HEK293 (cell line): ENCODE measurements around the gene PLEKHA3.

Source experiments
- CTCF ChIA-PET: fragments of 350-600 bp; formaldehyde crosslinking; extraction: SDS; loops from one replicate; lab custom pipeline; 2021; ENCODE audit warnings: antibody characterized with exemption; lab: Yijun Ruan, JAX
- POLR2A ChIA-PET: fragments of 300-600 bp; formaldehyde crosslinking; extraction: SDS; loops from one replicate; lab custom pipeline; 2020; ENCODE audit warnings: antibody characterized with exemption, inconsistent platforms; lab: Yijun Ruan, JAX
- H3K27ac ChIP-seq: fragments of 200-500 bp; sonication (Bioruptor generic); 2 replicates; pipeline ENCODE4 v1.5.1; 2014; ENCODE audit warnings: low read depth, low read length, control low read depth, inconsistent platforms; ENCODE audit errors: extremely low read depth
- H3K36me3 ChIP-seq, 2 experiments: fragments of 200-500 bp in 1 of 2; sonication (Bioruptor generic) in 1 of 2; 1 replicate in 1 of 2; 2 replicates in 1 of 2; pipeline ENCODE4 v1.5.1; 2014 to 2017; ENCODE audit warnings: inconsistent platforms in 2 of 2, low read length in 2 of 2; ENCODE audit not compliant: control insufficient read depth in 2 of 2, insufficient read depth in 1 of 2
- H3K4me1 ChIP-seq: fragments of 200-500 bp; sonication (Bioruptor generic); 2 replicates; pipeline ENCODE4 v1.5.1; 2014; ENCODE audit warnings: mild to moderate bottlenecking, low read length, inconsistent platforms; ENCODE audit not compliant: control insufficient read depth, insufficient read depth
- H3K4me3 ChIP-seq: 2 replicates; pipeline ENCODE4 v1.5.1; 2011; ENCODE audit warnings: low read depth, mild to moderate bottlenecking, control low read depth, low read length, moderate library complexity
- H3K9me3 ChIP-seq: fragments of 200-500 bp; sonication (Bioruptor generic); 2 replicates; pipeline ENCODE4 v1.5.1; 2014; ENCODE audit warnings: low read depth, low read length, inconsistent platforms; ENCODE audit not compliant: control insufficient read depth, insufficient read depth
- KLF10 ChIP-seq: fragments of 450-650 bp; IDR thresholded peaks from 2 replicates; pipeline ENCODE4 v1.5.1; 2018; ENCODE audit warnings: missing biosample characterization, mild to moderate bottlenecking, missing genetic modification characterization
- KLF7 ChIP-seq: fragments of 450-650 bp; formaldehyde crosslinking; IDR thresholded peaks from 2 replicates; pipeline ENCODE4 v1.5.1; 2016; ENCODE audit warnings: missing biosample characterization, missing genetic modification characterization, borderline replicate concordance
- ZBTB17 ChIP-seq: fragments of 450-650 bp; formaldehyde crosslinking; IDR thresholded peaks from 2 replicates; pipeline ENCODE4 v1.5.1; 2016; ENCODE audit warnings: missing biosample characterization, missing genetic modification characterization
- ZEB2 ChIP-seq: fragments of 450-650 bp; formaldehyde crosslinking; IDR thresholded peaks from 2 replicates; pipeline ENCODE4 v1.5.1; 2016; ENCODE audit warnings: missing biosample characterization, missing genetic modification characterization
- ZFP41 ChIP-seq: fragments of 450-650 bp; formaldehyde crosslinking; IDR thresholded peaks from 2 replicates; pipeline ENCODE4 v1.5.1; 2016; ENCODE audit warnings: missing biosample characterization, missing genetic modification characterization, borderline replicate concordance
- ZNF112 ChIP-seq: fragments of 450-650 bp; formaldehyde crosslinking; IDR thresholded peaks from 2 replicates; pipeline ENCODE4 v1.5.0; 2017; ENCODE audit warnings: missing biosample characterization, missing genetic modification characterization
- ZNF174 ChIP-seq: fragments of 450-650 bp; formaldehyde crosslinking; IDR thresholded peaks from 2 replicates; pipeline ENCODE4 v1.5.0; 2017; ENCODE audit warnings: missing biosample characterization, mild to moderate bottlenecking, missing genetic modification characterization
- ZNF221 ChIP-seq: fragments of 450-650 bp; formaldehyde crosslinking; IDR thresholded peaks from 2 replicates; pipeline ENCODE4 v1.5.1; 2017; ENCODE audit warnings: missing biosample characterization, missing genetic modification characterization, borderline replicate concordance
- ZNF223 ChIP-seq: fragments of 450-650 bp; formaldehyde crosslinking; IDR thresholded peaks from 2 replicates; pipeline ENCODE4 v1.5.1; 2016; ENCODE audit warnings: missing biosample characterization, missing genetic modification characterization
- ZNF23 ChIP-seq: fragments of 450-650 bp; formaldehyde crosslinking; IDR thresholded peaks from 2 replicates; pipeline ENCODE4 v1.5.1; 2016; ENCODE audit warnings: missing biosample characterization, missing genetic modification characterization, borderline replicate concordance
- ZNF548 ChIP-seq: fragments of 450-650 bp; formaldehyde crosslinking; IDR thresholded peaks from 2 replicates; pipeline ENCODE4 v1.5.1; 2016; ENCODE audit warnings: missing biosample characterization, missing genetic modification characterization
- ZSCAN16 ChIP-seq: fragments of 450-650 bp; formaldehyde crosslinking; IDR thresholded peaks from 2 replicates; pipeline ENCODE4 v1.5.1; 2016; ENCODE audit warnings: missing biosample characterization, missing genetic modification characterization
- TF ChIP-seq, protein P1 (sequence below): fragments of 450-650 bp; formaldehyde crosslinking; IDR thresholded peaks from 2 replicates; pipeline ENCODE4 v1.5.1; 2016; ENCODE audit warnings: missing biosample characterization, missing genetic modification characterization, borderline replicate concordance
- TF ChIP-seq, protein P2 (sequence below): fragments of 450-650 bp; formaldehyde crosslinking; IDR thresholded peaks from 2 replicates; pipeline ENCODE4 v1.5.1; 2016; ENCODE audit warnings: missing biosample characterization, missing genetic modification characterization
- TF ChIP-seq, protein P3 (sequence below): fragments of 450-650 bp; formaldehyde crosslinking; IDR thresholded peaks from 2 replicates; pipeline ENCODE4 v1.5.1; 2017; ENCODE audit warnings: missing biosample characterization, missing genetic modification characterization
- TF ChIP-seq, protein P4 (sequence below): fragments of 450-650 bp; formaldehyde crosslinking; IDR thresholded peaks from 2 replicates; pipeline ENCODE4 v1.5.1; 2017; ENCODE audit warnings: missing biosample characterization, missing genetic modification characterization

PLEKHA3 gene

DNA sequence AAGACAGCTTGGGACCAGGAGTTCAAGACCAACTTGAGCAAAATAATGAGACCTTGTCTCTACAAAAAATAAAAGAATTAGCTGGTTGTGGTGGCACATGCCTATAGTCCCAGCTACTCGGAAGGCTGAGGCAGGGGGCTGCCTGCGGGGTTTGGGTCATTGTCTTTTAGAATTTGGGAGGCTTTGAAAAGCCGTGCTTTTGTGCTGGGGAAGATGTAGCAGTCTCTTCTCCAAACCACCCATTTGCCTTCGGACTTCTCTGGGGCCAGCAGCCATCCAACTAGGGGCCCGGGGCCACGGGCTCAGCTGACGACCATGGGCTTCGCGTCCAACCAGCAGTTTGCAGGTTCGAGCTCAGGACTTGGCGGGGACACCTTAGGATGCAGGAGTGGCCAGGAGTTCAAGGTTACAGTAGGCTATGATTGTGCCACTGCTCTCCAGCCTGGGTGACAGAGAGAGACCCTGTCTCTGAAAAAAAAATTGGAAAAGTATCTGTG lies 22.8 kb upstream of the PLEKHA3 start:
- TF ChIP-seq ZNF223 (tag by site-specific recombination) (no peak), ZNF174 (tag by site-specific recombination) (no peak), ZNF548 (no peak), ZNF112 (no peak), KLF10 (tag by site-specific recombination) (no peak), ZSCAN16 (tag by site-specific recombination) (no peak), KLF7 (tag by site-specific recombination) (no peak), ZNF23 (tag by site-specific recombination) (no peak), ZNF221 (tag by site-specific recombination) (no peak)
- TF ChIP-seq, protein P1, sequence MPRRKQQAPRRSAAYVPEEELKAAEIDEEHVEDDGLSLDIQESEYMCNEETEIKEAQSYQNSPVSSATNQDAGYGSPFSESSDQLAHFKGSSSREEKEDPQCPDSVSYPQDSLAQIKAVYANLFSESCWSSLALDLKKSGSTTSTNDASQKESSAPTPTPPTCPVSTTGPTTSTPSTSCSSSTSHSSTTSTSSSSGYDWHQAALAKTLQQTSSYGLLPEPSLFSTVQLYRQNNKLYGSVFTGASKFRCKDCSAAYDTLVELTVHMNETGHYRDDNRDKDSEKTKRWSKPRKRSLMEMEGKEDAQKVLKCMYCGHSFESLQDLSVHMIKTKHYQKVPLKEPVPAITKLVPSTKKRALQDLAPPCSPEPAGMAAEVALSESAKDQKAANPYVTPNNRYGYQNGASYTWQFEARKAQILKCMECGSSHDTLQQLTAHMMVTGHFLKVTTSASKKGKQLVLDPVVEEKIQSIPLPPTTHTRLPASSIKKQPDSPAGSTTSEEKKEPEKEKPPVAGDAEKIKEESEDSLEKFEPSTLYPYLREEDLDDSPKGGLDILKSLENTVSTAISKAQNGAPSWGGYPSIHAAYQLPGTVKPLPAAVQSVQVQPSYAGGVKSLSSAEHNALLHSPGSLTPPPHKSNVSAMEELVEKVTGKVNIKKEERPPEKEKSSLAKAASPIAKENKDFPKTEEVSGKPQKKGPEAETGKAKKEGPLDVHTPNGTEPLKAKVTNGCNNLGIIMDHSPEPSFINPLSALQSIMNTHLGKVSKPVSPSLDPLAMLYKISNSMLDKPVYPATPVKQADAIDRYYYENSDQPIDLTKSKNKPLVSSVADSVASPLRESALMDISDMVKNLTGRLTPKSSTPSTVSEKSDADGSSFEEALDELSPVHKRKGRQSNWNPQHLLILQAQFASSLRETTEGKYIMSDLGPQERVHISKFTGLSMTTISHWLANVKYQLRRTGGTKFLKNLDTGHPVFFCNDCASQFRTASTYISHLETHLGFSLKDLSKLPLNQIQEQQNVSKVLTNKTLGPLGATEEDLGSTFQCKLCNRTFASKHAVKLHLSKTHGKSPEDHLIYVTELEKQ (tag by site-specific recombination): no peak
- TF ChIP-seq, protein P2, sequence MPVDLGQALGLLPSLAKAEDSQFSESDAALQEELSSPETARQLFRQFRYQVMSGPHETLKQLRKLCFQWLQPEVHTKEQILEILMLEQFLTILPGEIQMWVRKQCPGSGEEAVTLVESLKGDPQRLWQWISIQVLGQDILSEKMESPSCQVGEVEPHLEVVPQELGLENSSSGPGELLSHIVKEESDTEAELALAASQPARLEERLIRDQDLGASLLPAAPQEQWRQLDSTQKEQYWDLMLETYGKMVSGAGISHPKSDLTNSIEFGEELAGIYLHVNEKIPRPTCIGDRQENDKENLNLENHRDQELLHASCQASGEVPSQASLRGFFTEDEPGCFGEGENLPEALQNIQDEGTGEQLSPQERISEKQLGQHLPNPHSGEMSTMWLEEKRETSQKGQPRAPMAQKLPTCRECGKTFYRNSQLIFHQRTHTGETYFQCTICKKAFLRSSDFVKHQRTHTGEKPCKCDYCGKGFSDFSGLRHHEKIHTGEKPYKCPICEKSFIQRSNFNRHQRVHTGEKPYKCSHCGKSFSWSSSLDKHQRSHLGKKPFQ: no peak
- TF ChIP-seq, all 188 proteins: peak for 0
- no peak overlapping the region for H3K27ac ChIP-seq
- H3K4me3 ChIP-seq: no peak overlapping the region
- H3K4me1 ChIP-seq: 0 out of 2 replicates have a peak, but pooled peaks cover 3% of the 10 kb centered on the region
- ChIA-PET POLR2A (no interaction called here), CTCF (no interaction called here)
- H3K9me3 ChIP-seq: no peaks in the 10 kb centered on the region
- H3K36me3 ChIP-seq: no peaks in the 10 kb centered on the region

DNA sequence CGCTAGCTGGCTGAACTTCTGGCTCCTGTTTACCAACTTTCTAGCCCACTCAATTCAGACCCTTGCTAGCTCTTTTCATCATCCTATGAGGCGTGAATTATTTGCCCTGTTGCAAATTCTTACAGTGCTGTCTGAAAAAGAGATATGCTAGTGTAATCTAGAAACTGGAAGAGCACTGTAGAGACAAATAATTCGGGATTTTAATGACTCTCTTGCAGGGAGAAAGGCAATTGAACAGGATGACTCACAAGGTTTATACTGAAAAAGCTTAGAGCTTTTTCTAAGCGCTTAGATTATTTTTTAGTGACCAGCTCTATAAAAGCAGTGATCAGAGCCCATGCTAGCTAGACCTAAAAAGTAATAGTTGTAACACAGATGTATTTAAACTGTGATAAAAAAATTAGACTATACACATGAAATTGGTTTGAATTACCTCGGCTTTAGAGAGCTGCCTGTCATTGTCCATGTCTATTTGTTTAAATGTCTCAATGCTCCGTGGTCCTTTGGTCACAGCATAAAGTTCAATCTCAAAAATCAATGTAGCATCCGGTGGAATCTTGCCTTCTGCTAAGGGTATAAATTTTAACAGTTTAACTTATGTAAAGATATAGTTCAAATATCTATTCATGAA lies 10.9 kb upstream of the PLEKHA3 start:
- Histone ChIP-seq H3K36me3 (peaks cover 0 to 16% of the 10 kb centered on the region in 2 experiments; a peak in 1 of 3 replicates), H3K27ac (no peak overlapping the region), H3K4me1 (peaks cover 7% of the 10 kb centered on the region), H3K4me3 (no peak overlapping the region), H3K9me3 (no peaks in the 10 kb centered on the region)
- TF ChIP-seq, protein P3, sequence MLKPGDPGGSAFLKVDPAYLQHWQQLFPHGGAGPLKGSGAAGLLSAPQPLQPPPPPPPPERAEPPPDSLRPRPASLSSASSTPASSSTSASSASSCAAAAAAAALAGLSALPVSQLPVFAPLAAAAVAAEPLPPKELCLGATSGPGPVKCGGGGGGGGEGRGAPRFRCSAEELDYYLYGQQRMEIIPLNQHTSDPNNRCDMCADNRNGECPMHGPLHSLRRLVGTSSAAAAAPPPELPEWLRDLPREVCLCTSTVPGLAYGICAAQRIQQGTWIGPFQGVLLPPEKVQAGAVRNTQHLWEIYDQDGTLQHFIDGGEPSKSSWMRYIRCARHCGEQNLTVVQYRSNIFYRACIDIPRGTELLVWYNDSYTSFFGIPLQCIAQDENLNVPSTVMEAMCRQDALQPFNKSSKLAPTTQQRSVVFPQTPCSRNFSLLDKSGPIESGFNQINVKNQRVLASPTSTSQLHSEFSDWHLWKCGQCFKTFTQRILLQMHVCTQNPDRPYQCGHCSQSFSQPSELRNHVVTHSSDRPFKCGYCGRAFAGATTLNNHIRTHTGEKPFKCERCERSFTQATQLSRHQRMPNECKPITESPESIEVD (tag by site-specific recombination): peak; percentile 64
- TF ChIP-seq ZBTB17: peak; percentile 36; the same call in 1 of the 2 replicates
- TF ChIP-seq ZFP41 (tag by site-specific recombination): no peak
- TF ChIP-seq, protein P4, sequence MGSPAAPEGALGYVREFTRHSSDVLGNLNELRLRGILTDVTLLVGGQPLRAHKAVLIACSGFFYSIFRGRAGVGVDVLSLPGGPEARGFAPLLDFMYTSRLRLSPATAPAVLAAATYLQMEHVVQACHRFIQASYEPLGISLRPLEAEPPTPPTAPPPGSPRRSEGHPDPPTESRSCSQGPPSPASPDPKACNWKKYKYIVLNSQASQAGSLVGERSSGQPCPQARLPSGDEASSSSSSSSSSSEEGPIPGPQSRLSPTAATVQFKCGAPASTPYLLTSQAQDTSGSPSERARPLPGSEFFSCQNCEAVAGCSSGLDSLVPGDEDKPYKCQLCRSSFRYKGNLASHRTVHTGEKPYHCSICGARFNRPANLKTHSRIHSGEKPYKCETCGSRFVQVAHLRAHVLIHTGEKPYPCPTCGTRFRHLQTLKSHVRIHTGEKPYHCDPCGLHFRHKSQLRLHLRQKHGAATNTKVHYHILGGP (tag by site-specific recombination): 0 out of 2 replicates have a peak, but pooled peaks have one; percentile 27
- 0 out of 2 replicates have a peak, but pooled peaks have one; percentile 40 for TF ChIP-seq ZEB2 (tag by site-specific recombination)
- ChIA-PET CTCF (interaction anchor here (0.6 kb wide), 1 partner anchor 13 kb away, joined by 3 read pairs; no protein-coding TSS in a partner anchor), POLR2A (interaction anchor here (0.9 kb wide), 1 partner anchor 18 kb away, joined by 5 read pairs; the partner anchor contains the start of genes PJVK and PRKRA)
